Spleen (tissue), 11 donors: Measurements from ENCODE around the gene MACIR. TPM values are rescaled to one million over a fixed set of nuclear protein-coding genes. Genes with fewer than 3 reads are reported as not detected.

ENCODE experiments used
- DNase-seq: peaks from one replicate; pipeline ENCODE4 v3.0.0-alpha.2; 2020
- H3K27ac ChIP-seq, 8 donors: fragments of 200-600 bp; sonication (generic) in 7 of 8; 1 replicate in 4 of 8; 2 replicates in 4 of 8; pipeline versions ENCODE4 v1.5.0 to v1.8.0; 2016 to 2021; ENCODE audit warnings: inconsistent platforms in 4 of 8, mild to moderate bottlenecking in 4 of 8, moderate library complexity in 1 of 8
- H3K27me3 ChIP-seq, 7 donors: fragments of 200-600 bp; sonication (generic) in 6 of 7; replicated peaks in 1 of 7; 1 replicate in 4 of 7; 2 replicates in 3 of 7; pipeline versions ENCODE4 v1.5.0 to v1.8.0; 2016 to 2021; ENCODE audit warnings: inconsistent platforms in 3 of 7, mild to moderate bottlenecking in 1 of 7
- H3K36me3 ChIP-seq, 6 donors: fragments of 200-600 bp; sonication (generic) in 5 of 6; 1 replicate in 4 of 6; 2 replicates in 2 of 6; pipeline versions ENCODE4 v1.5.0 to v1.8.0; 2016 to 2021; ENCODE audit warnings: inconsistent platforms in 2 of 6
- H3K4me1 ChIP-seq, 6 donors: fragments of 200-600 bp; sonication (generic) in 5 of 6; 1 replicate in 3 of 6; 2 replicates in 3 of 6; pipeline versions ENCODE4 v1.5.0 to v1.8.0; 2016 to 2021; ENCODE audit warnings: inconsistent platforms in 3 of 6
- H3K4me3 ChIP-seq, 8 donors: fragments of 200-600 bp; sonication (generic) in 7 of 8; 1 replicate in 4 of 8; 2 replicates in 4 of 8; pipeline versions ENCODE4 v1.5.0 to v1.8.0; 2016 to 2021; ENCODE audit warnings: inconsistent platforms in 4 of 8, mild to moderate bottlenecking in 4 of 8, moderate library complexity in 2 of 8
- H3K9me3 ChIP-seq, 8 donors: fragments of 200-600 bp; sonication (generic) in 7 of 8; 1 replicate in 4 of 8; 2 replicates in 4 of 8; pipeline versions ENCODE4 v1.5.0 to v1.8.0; 2016 to 2021; ENCODE audit warnings: inconsistent platforms in 4 of 8
- CTCF ChIP-seq, 11 experiments: fragments of 200-600 bp in 7 of 11; fragments of 450-650 bp in 4 of 11; sonication (generic) in 4 of 11; IDR thresholded peaks in 8 of 11; conservative IDR thresholded peaks in 3 of 11; 1 replicate in 7 of 11; 2 replicates in 4 of 11; pipeline versions ENCODE4 v1.4.0 to v1.8.0; 2016 to 2021; ENCODE audit warnings: antibody characterized with exemption in 11 of 11, inconsistent platforms in 4 of 11, mild to moderate bottlenecking in 1 of 11
- POLR2A ChIP-seq, 3 donors: fragments of 450-650 bp; IDR thresholded peaks; one replicate each; pipeline ENCODE4 v1.5.1; 2017; ENCODE audit warnings: antibody characterized with exemption in 3 of 3, mild to moderate bottlenecking in 1 of 3
- POLR2AphosphoS5 ChIP-seq, 3 donors: sonication (generic); formaldehyde crosslinking; IDR thresholded peaks; one replicate each; pipeline ENCODE4 v1.5.1; 2017; ENCODE audit warnings: antibody characterized with exemption in 3 of 3
- WGBS, 5 donors: extraction: QIAGEN DNeasy Blood & Tissue Kit in 3 of 5; methylation state at CpG; one replicate each; pipeline versions ENCODE4 v1.1.5 to v1.1.7; 2013 to 2018; 5-methylcytosine and 5-hydroxymethylcytosine counted together
- intact Hi-C: fragments of 100-400 bp; cut with DNase I; formaldehyde crosslinking; loops from one replicate; pipeline ENCODE4 v1.15.0; 2023; ENCODE audit warnings: low total_unique reads
- polyA plus RNA-seq, 3 donors: library from polyadenylated mRNA; stranded (reverse); fragments of 200-250 nt; gene quantifications; one replicate each; pipeline ENCODE4 v1.2.1, GENCODE V29; 2013
- total RNA-seq, 7 donors: library from RNA; depleted of rRNA in 3 of 7; stranded (reverse); fragments of >200 nt in 3 of 7; fragmentation: NEBNext Ultra II Directional in 4 of 7; extraction: Animal tissue kit (Norgen Biotek cat#: 25700) in 4 of 7; gene quantifications; one replicate each; pipeline versions ENCODE4 v1.1.0 to v1.2.1, GENCODE V29; 2016 to 2021
- donor health status: healthy with polysubstance abuse.
- donor health status: DM: no; HTN: no; CAD: no; lungs with moderate emphysema.
- donor health status: DM: no; HTN: no; CAD: no.
- donor health status: Bipolar disorder and iron deficiency.
- donor health status: healthy.
- donor health status: DM: no; HTN: no; CAD: no.
- donor health status: DM: yes; HTN: yes; CAD: no.

The MACIR gene
- total and polyA plus RNA-seq, 10 donors, result 1.5 to 11.7 (median 3.5) TPM

DNA sequence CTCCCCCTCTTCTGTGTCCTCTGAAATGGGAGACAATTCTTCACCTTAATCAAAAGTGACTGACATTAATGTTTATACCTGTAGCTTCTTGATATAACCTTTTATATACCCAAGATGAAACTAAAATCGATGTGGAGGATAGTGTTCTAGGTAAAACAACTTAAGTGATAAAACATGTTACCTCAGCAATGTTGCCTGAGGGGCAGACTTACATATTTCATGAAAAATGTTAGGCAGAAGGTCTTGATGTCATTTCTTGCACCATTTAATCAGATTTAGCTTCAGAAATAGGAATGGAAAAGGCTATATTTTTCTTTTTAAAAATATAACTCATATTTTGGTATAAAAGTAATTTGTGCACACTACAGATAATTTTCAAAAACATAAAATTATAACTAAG lies 22.7 kb upstream of the MACIR start:
- intact Hi-C loops, result no loop called here
- no peak for DNase-seq
- H3K4me1 ChIP-seq, result no peaks in the 10 kb centered on the region
- H3K27ac ChIP-seq, result no peak overlapping the region
- TF ChIP-seq POLR2A (IDR thresholded peaks at IDR 0.05) (no peak), POLR2AphosphoS5 (IDR thresholded peaks at IDR 0.05) (no peak), CTCF (IDR thresholded peaks at IDR 0.05 in 8 of 11, conservative IDR thresholded peaks at IDR 0.05 in 3 of 11) (no peak)
- WGBS, 5 donors, result 63 to 83% (median 77%) methylated on average over 1 of the region's 1 CpG
- H3K4me3 ChIP-seq, result no peak overlapping the region
- H3K36me3 ChIP-seq, result no peaks in the 10 kb centered on the region
- peaks cover 0 to 20% (median 14%) of the 10 kb centered on the region in 8 donors for H3K9me3 ChIP-seq
- no peaks in the 10 kb centered on the region for H3K27me3 ChIP-seq

- intact Hi-C loops, result no loop called here
- WGBS, 5 donors, result 85 to 98% (median 93%) methylated on average over 1 of the region's 1 CpG
These were observed 20.8 kb upstream of the MACIR start for GRCh38 chr5:103237778-103238177.

DNA sequence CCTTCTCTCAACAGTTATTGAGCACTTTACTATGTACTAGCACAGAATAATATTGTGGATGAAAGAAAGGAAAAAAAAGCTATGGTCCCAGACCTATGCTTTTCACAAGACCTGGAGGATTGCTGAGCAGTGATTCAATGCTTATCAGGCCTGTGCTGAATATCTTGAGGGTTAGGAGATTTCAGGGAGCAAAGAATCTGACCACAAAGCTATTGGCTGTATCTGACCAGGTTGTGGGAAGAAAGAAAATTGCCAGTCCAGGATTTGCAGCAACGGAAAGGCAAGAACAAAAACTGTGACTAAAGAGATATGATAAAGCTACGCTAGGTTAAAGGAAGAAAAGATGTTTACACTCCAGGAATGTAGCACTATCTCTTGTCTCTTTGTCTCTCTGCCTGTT lies 14.9 kb upstream of the MACIR start:
- intact Hi-C loops, result no loop called here
- DNase-seq, result no peak
- Histone ChIP-seq H3K4me3 (no peak overlapping the region), H3K27me3 (no peaks in the 10 kb centered on the region), H3K9me3 (peaks cover 0 to 18% (median 13%) of the 10 kb centered on the region in 8 donors), H3K4me1 (no peaks in the 10 kb centered on the region), H3K36me3 (no peaks in the 10 kb centered on the region), H3K27ac (no peak overlapping the region)
- 83 to 91% (median 90%) methylated on average over 2 of the region's 2 CpGs for WGBS, 5 donors
- no peak for TF ChIP-seq POLR2AphosphoS5 (IDR thresholded peaks at IDR 0.05)
- no peak for TF ChIP-seq CTCF (IDR thresholded peaks at IDR 0.05 in 8 of 11, conservative IDR thresholded peaks at IDR 0.05 in 3 of 11)
- no peak for TF ChIP-seq POLR2A (IDR thresholded peaks at IDR 0.05)

More at GRCh38 chr5:103237778-103238177, 20.8 kb upstream of the MACIR start:
- no peak for TF ChIP-seq POLR2AphosphoS5 (IDR thresholded peaks at IDR 0.05)
- TF ChIP-seq CTCF (IDR thresholded peaks at IDR 0.05 in 8 of 11, conservative IDR thresholded peaks at IDR 0.05 in 3 of 11), result no peak
- no peak for TF ChIP-seq POLR2A (IDR thresholded peaks at IDR 0.05)
- Histone ChIP-seq H3K36me3 (no peaks in the 10 kb centered on the region), H3K4me3 (no peak overlapping the region), H3K4me1 (no peaks in the 10 kb centered on the region), H3K27ac (no peak overlapping the region), H3K27me3 (no peaks in the 10 kb centered on the region), H3K9me3 (peaks cover 0 to 20% (median 14%) of the 10 kb centered on the region in 8 donors)
- DNase-seq, result no peak

GRCh38 chr5:103244398-103244797 lies 14.2 kb upstream of the MACIR start:
- Histone ChIP-seq H3K27ac (no peak overlapping the region), H3K36me3 (no peaks in the 10 kb centered on the region), H3K27me3 (no peaks in the 10 kb centered on the region), H3K4me1 (no peaks in the 10 kb centered on the region), H3K4me3 (no peak overlapping the region), H3K9me3 (peaks cover 0 to 11% (median 7%) of the 10 kb centered on the region in 8 donors)
- TF ChIP-seq POLR2A (IDR thresholded peaks at IDR 0.05), result no peak
- TF ChIP-seq CTCF (IDR thresholded peaks at IDR 0.05 in 8 of 11, conservative IDR thresholded peaks at IDR 0.05 in 3 of 11), result no peak
- TF ChIP-seq POLR2AphosphoS5 (IDR thresholded peaks at IDR 0.05), result no peak
- intact Hi-C loops, result no loop called here
- DNase-seq, result no peak
